Mesothelial cell of epicardium (in vitro differentiated cells): ENCODE results near the gene EP400. TPM values are rescaled to one million over a fixed set of nuclear protein-coding genes. Genes with fewer than 3 reads are reported as not detected.
A peak's percentile ranks its signal among the peaks of the same experiment; 100 is the strongest.
"Not testable (repeated sequence)": the region's sequence is repeated elsewhere in the genome, so short reads cannot be mapped to it uniquely, and the experiment has no call there.

Experiments used
- DNase-seq, 2 experiments: peaks; one replicate each; pipeline ENCODE4 v3.0.0; 2021; ENCODE audit warnings: low spot score in 2 of 2; ENCODE audit not compliant: unreplicated experiment in 2 of 2
- H3K27ac Mint-ChIP-seq: 2 replicates; pipeline ENCODE4 v1.8.0; 2021; ENCODE audit warnings: mixed read lengths
- H3K27me3 Mint-ChIP-seq: 2 replicates; pipeline ENCODE4 v1.8.0; 2021; ENCODE audit warnings: low read depth, mixed read lengths
- H3K36me3 Mint-ChIP-seq: 2 replicates; pipeline ENCODE4 v1.8.0; 2021; ENCODE audit warnings: mixed read lengths
- H3K4me1 Mint-ChIP-seq: 2 replicates; pipeline ENCODE4 v1.8.0; 2021; ENCODE audit warnings: mixed read lengths
- H3K4me3 Mint-ChIP-seq: 2 replicates; pipeline ENCODE4 v1.8.0; 2021; ENCODE audit warnings: mild to moderate bottlenecking, moderate library complexity, mixed read lengths
- H3K9me3 Mint-ChIP-seq: 2 replicates; pipeline ENCODE4 v1.8.0; 2021; ENCODE audit warnings: mixed read lengths
- CTCF ChIP-seq: fragments of 200-600 bp; sonication (generic); IDR thresholded peaks from one replicate; pipeline ENCODE4 v1.5.0; 2021; ENCODE audit warnings: antibody characterized with exemption; ENCODE audit not compliant: unreplicated experiment
- total RNA-seq: library from RNA; stranded (reverse); gene quantifications from 3 replicates; pipeline ENCODE4 v1.2.1, GENCODE V29; 2021

EP400 gene
- total RNA-seq, 1 donor from 2014 or later = 77.9 TPM

- Mint-ChIP-seq H3K4me3 (peak overlapping the region; percentile 8), H3K36me3 (peaks cover 11% of the 10 kb centered on the region), H3K9me3 (no peaks in the 10 kb centered on the region), H3K27me3 (no peaks in the 10 kb centered on the region), H3K4me1 (peaks cover 5% of the 10 kb centered on the region), H3K27ac (peak overlapping the region; percentile 66)
- DNase-seq = peak in 1 of 2 experiments; percentile 13
- no peak for TF ChIP-seq CTCF
Measured at GRCh38 chr12:131948166-131948712, 1.5 kb upstream of the EP400 start.

GRCh38 chr12:131948713-131949430 is 870 bp upstream of the EP400 start:
- not testable (repeated sequence) for H3K36me3 Mint-ChIP-seq, H3K27me3 Mint-ChIP-seq, DNase-seq, H3K9me3 Mint-ChIP-seq, H3K4me1 Mint-ChIP-seq
- H3K27ac Mint-ChIP-seq = peak overlapping the region; percentile 66
- H3K4me3 Mint-ChIP-seq = peak overlapping the region; percentile 67

- Mint-ChIP-seq H3K27ac (peak overlapping the region; percentile 78), H3K27me3 (no peaks in the 10 kb centered on the region), H3K9me3 (no peaks in the 10 kb centered on the region), H3K36me3 (no peaks in the 10 kb centered on the region), H3K4me1 (peaks cover 5% of the 10 kb centered on the region), H3K4me3 (peak overlapping the region; percentile 90)
- DNase-seq = peak in 1 of 2 experiments; percentile 64
- no peak for TF ChIP-seq CTCF
Measured at GRCh38 chr12:131950182-131950913, 606 bp downstream of the EP400 start.

- H3K9me3 Mint-ChIP-seq = not testable (repeated sequence)
- DNase-seq = peak in 1 of 2 experiments; percentile 9
Measured at GRCh38 chr12:131953810-131954209, 4.1 kb downstream of the EP400 start.

GRCh38 chr12:131954460-131954859 is 4.7 kb downstream of the EP400 start:
- peaks cover 17% of the 10 kb centered on the region for H3K4me1 Mint-ChIP-seq
- not testable (repeated sequence) for H3K4me3 Mint-ChIP-seq, H3K9me3 Mint-ChIP-seq, H3K27ac Mint-ChIP-seq, H3K36me3 Mint-ChIP-seq, H3K27me3 Mint-ChIP-seq
- peak in 1 of 2 experiments; percentile 7 for DNase-seq

More at GRCh38 chr12:131953810-131954209, 4.1 kb downstream of the EP400 start:
- H3K4me3 Mint-ChIP-seq, H3K27me3 Mint-ChIP-seq, H3K36me3 Mint-ChIP-seq, H3K27ac Mint-ChIP-seq: not testable (repeated sequence)
- H3K4me1 Mint-ChIP-seq = peaks cover 17% of the 10 kb centered on the region

- H3K36me3 Mint-ChIP-seq = peaks cover 8% of the 10 kb centered on the region
- H3K27me3 Mint-ChIP-seq = no peaks in the 10 kb centered on the region
- no peak for DNase-seq
- H3K4me1 Mint-ChIP-seq = peaks cover 12% of the 10 kb centered on the region
- H3K9me3 Mint-ChIP-seq = no peaks in the 10 kb centered on the region
- H3K27ac Mint-ChIP-seq = no peak overlapping the region
- no peak overlapping the region for H3K4me3 Mint-ChIP-seq
- TF ChIP-seq CTCF = no peak
Measured at GRCh38 chr12:131959116-131959515, 9.4 kb downstream of the EP400 start.
